Panc1 (cell line): ENCODE measurements around the gene ERG. TPM values are rescaled to one million over a fixed set of nuclear protein-coding genes. Genes with fewer than 3 reads are reported as not detected.

ENCODE experiments used
- ATAC-seq: fragments of 200-7000 bp; cut with Tn5 transposase; 2 replicates; pipeline ENCODE4 v1.9.1; 2020; ENCODE audit warnings: mild to moderate bottlenecking, moderate library complexity
- BruUV-seq: library from RNA; stranded (reverse); fragments of 400-500 nt; replicated peaks from 2 replicates; lab custom pipeline; 2021; lab: Mats Ljungman, UMichigan
- CTCF ChIA-PET: fragments of 300-600 bp; sonication (Branson Sonifier 250); formaldehyde crosslinking; loops from one replicate; lab custom pipeline; 2022; ENCODE audit warnings: antibody characterized with exemption; lab: Charles Lee
- POLR2A ChIA-PET: fragments of 300-600 bp; sonication (Branson Sonifier 250); formaldehyde crosslinking; loops from one replicate; lab custom pipeline; 2022; ENCODE audit warnings: antibody characterized with exemption; lab: Charles Lee
- DNase-seq: peaks from one replicate; pipeline ENCODE4 v3.0.0-alpha.2; 2010; ENCODE audit warnings: low read depth, low spot score
- H3K27ac ChIP-seq: 2 replicates; pipeline ENCODE4 v1.5.1; 2011; ENCODE audit warnings: mild to moderate bottlenecking, low read length, inconsistent platforms
- H3K27me3 ChIP-seq: fragments of 200-500 bp; sonication (Bioruptor generic); 2 replicates; pipeline ENCODE4 v1.6.0; 2014; ENCODE audit warnings: low read length, inconsistent platforms; ENCODE audit not compliant: control insufficient read depth, insufficient read depth
- H3K36me3 ChIP-seq: fragments of 200-500 bp; sonication (Bioruptor generic); 2 replicates; pipeline ENCODE4 v1.5.1; 2014; ENCODE audit warnings: inconsistent platforms, mild to moderate bottlenecking, low read length, moderate library complexity; ENCODE audit not compliant: control insufficient read depth, insufficient read depth
- H3K4me1 ChIP-seq: 2 replicates; pipeline ENCODE4 v1.5.1; 2011; ENCODE audit warnings: inconsistent platforms, mild to moderate bottlenecking, low read length, moderate library complexity; ENCODE audit not compliant: control insufficient read depth, insufficient read depth
- H3K4me3 ChIP-seq, 2 experiments: 2 replicates each; pipeline ENCODE4 v1.5.1; 2011 to 2012; ENCODE audit warnings: low read depth in 2 of 2, low read length in 2 of 2, mild to moderate bottlenecking in 2 of 2, inconsistent platforms in 1 of 2, moderate library complexity in 1 of 2
- H3K9me3 ChIP-seq: fragments of 200-500 bp; sonication (Bioruptor generic); 2 replicates; pipeline ENCODE4 v1.5.1; 2014; ENCODE audit warnings: low read depth, mild to moderate bottlenecking, inconsistent platforms, low read length, moderate library complexity; ENCODE audit not compliant: control insufficient read depth, insufficient read depth
- POLR2AphosphoS5 ChIP-seq: IDR thresholded peaks from 2 replicates; pipeline ENCODE4 v1.6.1; 2012; ENCODE audit warnings: mild to moderate bottlenecking, low read depth, low read length, moderate library complexity
- SIN3A ChIP-seq: IDR thresholded peaks from 2 replicates; pipeline ENCODE4 v1.6.1; 2012; ENCODE audit warnings: low read depth, mild to moderate bottlenecking, low read length, moderate library complexity, borderline replicate concordance; ENCODE audit not compliant: insufficient read depth
- TCF7L2 ChIP-seq: IDR thresholded peaks from 2 replicates; pipeline ENCODE4 v1.6.1; 2011; ENCODE audit warnings: mild to moderate bottlenecking, low read depth, low read length, inconsistent platforms
- in situ Hi-C: cut with HindIII; loops from 2 replicates; pipeline ENCODE4 v1.10.0; 2016; ENCODE audit warnings: low sequenced_read_pairs, low pct_unique_long_range_greater_than_20kb
- intact Hi-C: fragments of 100-400 bp; cut with micrococcal nuclease; formaldehyde crosslinking; loops from one replicate; pipeline ENCODE4 v1.10.0; 2022; ENCODE audit not compliant: unreplicated experiment
- total RNA-seq: library from RNA; stranded (reverse); gene quantifications from one replicate; pipeline ENCODE4 v1.2.1, GENCODE V29; 2021; ENCODE audit not compliant: unreplicated experiment
- TF ChIP-seq, protein P1 (sequence below): fragments of 450-650 bp; IDR thresholded peaks from 2 replicates; pipeline ENCODE4 v1.5.1; 2017; ENCODE audit warnings: mild to moderate bottlenecking
- TF ChIP-seq, protein P2 (sequence below), 2 experiments: IDR thresholded peaks; 2 replicates each; pipeline ENCODE4 v1.6.1; 2011 to 2012; ENCODE audit warnings: low read depth in 2 of 2, control low read depth in 1 of 2, low read length in 1 of 2, mild to moderate bottlenecking in 1 of 2, moderate library complexity in 1 of 2; ENCODE audit not compliant: insufficient read depth in 1 of 2

ERG gene
- total RNA-seq, 1 experiment from 2014 or later: 0.49 TPM

DNA sequence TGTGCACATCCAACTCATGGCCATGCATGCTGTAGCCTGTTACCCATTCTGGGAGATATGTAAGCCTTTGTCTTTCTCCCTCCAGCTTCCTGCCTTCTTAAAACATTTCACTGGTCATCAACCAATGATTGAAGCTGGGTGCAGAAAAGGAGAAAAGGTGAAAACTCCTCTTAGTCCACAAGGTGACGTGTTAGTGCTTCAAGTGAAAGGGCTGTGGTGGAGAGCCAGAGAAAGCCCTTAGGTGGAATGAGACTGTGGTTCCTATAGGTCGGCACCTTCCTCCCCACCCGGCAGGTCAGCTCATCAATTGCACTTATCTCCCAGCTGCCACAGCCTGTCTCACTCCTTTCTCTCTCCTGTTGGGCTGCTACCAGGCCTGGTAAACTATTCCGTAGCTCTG lies 30.4 kb downstream of the ERG start:
- Histone ChIP-seq H3K27ac (no peak overlapping the region), H3K4me1 (no peaks in the 10 kb centered on the region), H3K36me3 (no peaks in the 10 kb centered on the region), H3K9me3 (no peaks in the 10 kb centered on the region), H3K27me3 (no peaks in the 10 kb centered on the region), H3K4me3 (no peak overlapping the region)
- DNase-seq (no peak), ATAC-seq (no peak)
- in situ Hi-C loops: no loop called here
- ChIA-PET CTCF (no interaction called here), POLR2A (no interaction called here)
- no peak for TF ChIP-seq SIN3A
- TF ChIP-seq POLR2AphosphoS5: no peak
- TF ChIP-seq, protein P1, sequence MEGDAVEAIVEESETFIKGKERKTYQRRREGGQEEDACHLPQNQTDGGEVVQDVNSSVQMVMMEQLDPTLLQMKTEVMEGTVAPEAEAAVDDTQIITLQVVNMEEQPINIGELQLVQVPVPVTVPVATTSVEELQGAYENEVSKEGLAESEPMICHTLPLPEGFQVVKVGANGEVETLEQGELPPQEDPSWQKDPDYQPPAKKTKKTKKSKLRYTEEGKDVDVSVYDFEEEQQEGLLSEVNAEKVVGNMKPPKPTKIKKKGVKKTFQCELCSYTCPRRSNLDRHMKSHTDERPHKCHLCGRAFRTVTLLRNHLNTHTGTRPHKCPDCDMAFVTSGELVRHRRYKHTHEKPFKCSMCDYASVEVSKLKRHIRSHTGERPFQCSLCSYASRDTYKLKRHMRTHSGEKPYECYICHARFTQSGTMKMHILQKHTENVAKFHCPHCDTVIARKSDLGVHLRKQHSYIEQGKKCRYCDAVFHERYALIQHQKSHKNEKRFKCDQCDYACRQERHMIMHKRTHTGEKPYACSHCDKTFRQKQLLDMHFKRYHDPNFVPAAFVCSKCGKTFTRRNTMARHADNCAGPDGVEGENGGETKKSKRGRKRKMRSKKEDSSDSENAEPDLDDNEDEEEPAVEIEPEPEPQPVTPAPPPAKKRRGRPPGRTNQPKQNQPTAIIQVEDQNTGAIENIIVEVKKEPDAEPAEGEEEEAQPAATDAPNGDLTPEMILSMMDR: no peak
- TF ChIP-seq TCF7L2: no peak
- TF ChIP-seq, protein P2, sequence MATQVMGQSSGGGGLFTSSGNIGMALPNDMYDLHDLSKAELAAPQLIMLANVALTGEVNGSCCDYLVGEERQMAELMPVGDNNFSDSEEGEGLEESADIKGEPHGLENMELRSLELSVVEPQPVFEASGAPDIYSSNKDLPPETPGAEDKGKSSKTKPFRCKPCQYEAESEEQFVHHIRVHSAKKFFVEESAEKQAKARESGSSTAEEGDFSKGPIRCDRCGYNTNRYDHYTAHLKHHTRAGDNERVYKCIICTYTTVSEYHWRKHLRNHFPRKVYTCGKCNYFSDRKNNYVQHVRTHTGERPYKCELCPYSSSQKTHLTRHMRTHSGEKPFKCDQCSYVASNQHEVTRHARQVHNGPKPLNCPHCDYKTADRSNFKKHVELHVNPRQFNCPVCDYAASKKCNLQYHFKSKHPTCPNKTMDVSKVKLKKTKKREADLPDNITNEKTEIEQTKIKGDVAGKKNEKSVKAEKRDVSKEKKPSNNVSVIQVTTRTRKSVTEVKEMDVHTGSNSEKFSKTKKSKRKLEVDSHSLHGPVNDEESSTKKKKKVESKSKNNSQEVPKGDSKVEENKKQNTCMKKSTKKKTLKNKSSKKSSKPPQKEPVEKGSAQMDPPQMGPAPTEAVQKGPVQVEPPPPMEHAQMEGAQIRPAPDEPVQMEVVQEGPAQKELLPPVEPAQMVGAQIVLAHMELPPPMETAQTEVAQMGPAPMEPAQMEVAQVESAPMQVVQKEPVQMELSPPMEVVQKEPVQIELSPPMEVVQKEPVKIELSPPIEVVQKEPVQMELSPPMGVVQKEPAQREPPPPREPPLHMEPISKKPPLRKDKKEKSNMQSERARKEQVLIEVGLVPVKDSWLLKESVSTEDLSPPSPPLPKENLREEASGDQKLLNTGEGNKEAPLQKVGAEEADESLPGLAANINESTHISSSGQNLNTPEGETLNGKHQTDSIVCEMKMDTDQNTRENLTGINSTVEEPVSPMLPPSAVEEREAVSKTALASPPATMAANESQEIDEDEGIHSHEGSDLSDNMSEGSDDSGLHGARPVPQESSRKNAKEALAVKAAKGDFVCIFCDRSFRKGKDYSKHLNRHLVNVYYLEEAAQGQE (IDR thresholded peaks at IDR 0.05; ENCODE audit: insufficient read depth in 1 of 2, low read depth in 2 of 2, low read length in 1 of 2): no peak
- intact Hi-C loops: no loop called here
- no TSS peak for BruUV-seq

DNA sequence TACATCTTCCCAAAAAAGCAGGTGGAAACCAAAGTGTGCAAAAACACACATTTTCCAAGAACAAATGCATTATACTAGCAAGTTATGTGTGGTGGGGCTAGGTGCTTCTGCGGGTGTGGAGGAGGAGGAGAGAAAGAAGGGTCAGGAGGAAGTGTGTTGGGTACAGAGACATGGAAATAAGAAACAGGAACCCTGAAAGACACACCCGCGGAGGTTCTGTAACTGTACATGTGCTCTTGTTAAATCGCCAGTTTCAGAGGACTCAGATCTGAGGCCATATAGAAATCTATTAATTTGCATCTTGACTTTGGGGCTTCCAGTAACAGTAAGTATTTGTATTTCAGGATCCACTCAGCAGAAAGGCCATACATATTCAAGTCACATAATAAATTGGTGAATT lies 30.9 kb downstream of the ERG start:
- Histone ChIP-seq H3K36me3 (no peaks in the 10 kb centered on the region), H3K27ac (no peak overlapping the region), H3K4me3 (no peak overlapping the region), H3K4me1 (no peaks in the 10 kb centered on the region), H3K9me3 (no peaks in the 10 kb centered on the region), H3K27me3 (no peaks in the 10 kb centered on the region)
- no TSS peak for BruUV-seq
- CTCF ChIA-PET: no interaction called here
- in situ Hi-C loops (no loop called here), intact Hi-C loops (no loop called here)
- TF ChIP-seq TCF7L2 (no peak), POLR2AphosphoS5 (no peak), SIN3A (no peak)
- TF ChIP-seq, protein P1: no peak
- TF ChIP-seq, protein P2 (IDR thresholded peaks at IDR 0.05; ENCODE audit: insufficient read depth in 1 of 2, low read depth in 2 of 2, low read length in 1 of 2): no peak
- ATAC-seq: no peak
- POLR2A ChIA-PET: no interaction called here
- DNase-seq: no peak
